ENCODE results near the gene VPS26C. TPM values are rescaled to one million over a fixed set of nuclear protein-coding genes. Genes with fewer than 3 reads are reported as not detected.
"Not testable (repeated sequence)": the region's sequence is repeated elsewhere in the genome, so short reads cannot be mapped to it uniquely, and the experiment has no call there.

VPS26C gene
- total and polyA plus RNA-seq, 5 donors from 2014 or later, result 49.4 to 104 (median 91.9) TPM

GRCh38 chr21:37283191-37283710, 16.1 kb upstream of the VPS26C start:
- ATAC-seq (ENCODE audit: low read depth in 2 of 2); H3K4me3 ChIP-seq (ENCODE audit: low read depth, low read length); H3K27me3 ChIP-seq (ENCODE audit: control insufficient read depth, insufficient read depth, low read length); H3K4me3 Mint-ChIP-seq; H3K36me3 Mint-ChIP-seq; H3K9me3 ChIP-seq (ENCODE audit: control insufficient read depth in 2 of 2, low read length in 2 of 2); DNase-seq; H3K27ac ChIP-seq (ENCODE audit: insufficient read depth, low read length, poor library complexity, severe bottlenecking); H3K36me3 ChIP-seq (ENCODE audit: control insufficient read depth, insufficient read depth, low read length); H3K4me1 ChIP-seq (ENCODE audit: control insufficient read depth, insufficient read depth, low read length, poor library complexity, severe bottlenecking); H3K9me3 Mint-ChIP-seq; H3K27me3 Mint-ChIP-seq; H3K27ac Mint-ChIP-seq: not testable (repeated sequence)
- peaks cover 0 to 12% (median 1%) of the 10 kb centered on the region in 4 donors for H3K4me1 Mint-ChIP-seq

- not testable (repeated sequence) for H3K9me3 Mint-ChIP-seq; H3K27me3 Mint-ChIP-seq; H3K36me3 Mint-ChIP-seq; H3K9me3 ChIP-seq (ENCODE audit: control insufficient read depth in 2 of 2, low read length in 2 of 2); H3K27ac ChIP-seq (ENCODE audit: insufficient read depth, low read length, poor library complexity, severe bottlenecking); ATAC-seq (ENCODE audit: low read depth in 2 of 2); H3K4me3 ChIP-seq (ENCODE audit: low read depth, low read length); H3K4me1 ChIP-seq (ENCODE audit: control insufficient read depth, insufficient read depth, low read length, poor library complexity, severe bottlenecking); H3K36me3 ChIP-seq (ENCODE audit: control insufficient read depth, insufficient read depth, low read length); H3K27me3 ChIP-seq (ENCODE audit: control insufficient read depth, insufficient read depth, low read length)
- Mint-ChIP-seq H3K4me3 (peak overlapping the region; percentile 36 to 97 (median 83)), H3K4me1 (peaks cover 0 to 12% (median 1%) of the 10 kb centered on the region in 4 donors), H3K27ac (peak overlapping the region in 1 of 3 donors; percentile 84)
- DNase-seq, result peak in 1 of 3 donors; percentile 26
Observed at GRCh38 chr21:37282602-37283001, 15.5 kb upstream of the VPS26C start.

- Mint-ChIP-seq H3K4me3 (peak overlapping the region; percentile 36 to 97 (median 83)), H3K27ac (peak overlapping the region in 1 of 3 donors; percentile 84), H3K36me3 (no peaks in the 10 kb centered on the region), H3K27me3 (no peaks in the 10 kb centered on the region), H3K4me1 (peaks cover 0 to 12% (median 1%) of the 10 kb centered on the region in 4 donors), H3K9me3 (peaks cover 0 to 2% (median 0%) of the 10 kb centered on the region in 7 donors)
- H3K36me3 ChIP-seq (ENCODE audit: control insufficient read depth, insufficient read depth, low read length), result no peaks in the 10 kb centered on the region
- DNase-seq, result peak in 1 of 3 donors; percentile 27
- H3K27ac ChIP-seq (ENCODE audit: insufficient read depth, low read length, poor library complexity, severe bottlenecking), result no peak overlapping the region
- no peak overlapping the region for H3K4me3 ChIP-seq (ENCODE audit: low read depth, low read length)
- H3K4me1 ChIP-seq (ENCODE audit: control insufficient read depth, insufficient read depth, low read length, poor library complexity, severe bottlenecking), result no peaks in the 10 kb centered on the region
- no peaks in the 10 kb centered on the region for H3K9me3 ChIP-seq (ENCODE audit: control insufficient read depth in 2 of 2, low read length in 2 of 2)
- H3K27me3 ChIP-seq (ENCODE audit: control insufficient read depth, insufficient read depth, low read length), result no peaks in the 10 kb centered on the region
- no peak for ATAC-seq (ENCODE audit: low read depth in 2 of 2)
Observed at GRCh38 chr21:37281993-37282392, 14.9 kb upstream of the VPS26C start.

- Mint-ChIP-seq H3K27ac (no peak overlapping the region), H3K4me1 (peaks cover 0 to 12% (median 1%) of the 10 kb centered on the region in 4 donors), H3K27me3 (no peaks in the 10 kb centered on the region), H3K36me3 (no peaks in the 10 kb centered on the region), H3K4me3 (no peak overlapping the region), H3K9me3 (peaks cover 0 to 2% (median 0%) of the 10 kb centered on the region in 7 donors)
- H3K4me1 ChIP-seq (ENCODE audit: control insufficient read depth, insufficient read depth, low read length, poor library complexity, severe bottlenecking), result no peaks in the 10 kb centered on the region
- no peak overlapping the region for H3K27ac ChIP-seq (ENCODE audit: insufficient read depth, low read length, poor library complexity, severe bottlenecking)
- DNase-seq, result no peak
- H3K36me3 ChIP-seq (ENCODE audit: control insufficient read depth, insufficient read depth, low read length), result no peaks in the 10 kb centered on the region
- H3K9me3 ChIP-seq (ENCODE audit: control insufficient read depth in 2 of 2, low read length in 2 of 2), result no peaks in the 10 kb centered on the region
- H3K27me3 ChIP-seq (ENCODE audit: control insufficient read depth, insufficient read depth, low read length), result no peaks in the 10 kb centered on the region
- ATAC-seq (ENCODE audit: low read depth in 2 of 2), result no peak
- H3K4me3 ChIP-seq (ENCODE audit: low read depth, low read length), result no peak overlapping the region
Observed at GRCh38 chr21:37281579-37281978, 14.4 kb upstream of the VPS26C start.

DNA sequence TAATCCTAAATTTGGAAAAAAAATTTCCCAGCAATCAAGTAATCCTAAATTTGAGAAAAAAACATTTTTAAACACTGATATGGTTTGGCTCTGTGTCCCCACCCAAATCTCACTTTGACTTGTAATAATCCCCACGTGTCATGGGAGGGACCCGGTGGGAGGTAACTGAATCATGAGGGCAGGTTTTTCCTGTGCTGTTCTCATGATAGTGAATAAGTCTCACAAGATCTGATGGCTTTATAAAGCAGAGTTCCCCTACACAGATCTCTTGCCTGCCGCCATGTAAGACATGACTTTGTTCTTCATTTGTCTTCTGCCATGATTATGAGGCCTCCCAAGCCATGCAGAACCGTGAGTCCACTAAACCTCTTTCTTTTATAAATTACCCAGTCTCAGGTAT, 12.1 kb upstream of the VPS26C start:
- H3K27me3 Mint-ChIP-seq; H3K9me3 Mint-ChIP-seq; H3K27ac ChIP-seq (ENCODE audit: insufficient read depth, low read length, poor library complexity, severe bottlenecking); DNase-seq; H3K4me3 Mint-ChIP-seq; H3K36me3 ChIP-seq (ENCODE audit: control insufficient read depth, insufficient read depth, low read length); ATAC-seq (ENCODE audit: low read depth in 2 of 2); H3K27ac Mint-ChIP-seq; H3K36me3 Mint-ChIP-seq; H3K27me3 ChIP-seq (ENCODE audit: control insufficient read depth, insufficient read depth, low read length); H3K9me3 ChIP-seq (ENCODE audit: control insufficient read depth in 2 of 2, low read length in 2 of 2); H3K4me3 ChIP-seq (ENCODE audit: low read depth, low read length); H3K4me1 ChIP-seq (ENCODE audit: control insufficient read depth, insufficient read depth, low read length, poor library complexity, severe bottlenecking): not testable (repeated sequence)
- H3K4me1 Mint-ChIP-seq, result peaks cover 0 to 12% (median 1%) of the 10 kb centered on the region in 4 donors

DNA sequence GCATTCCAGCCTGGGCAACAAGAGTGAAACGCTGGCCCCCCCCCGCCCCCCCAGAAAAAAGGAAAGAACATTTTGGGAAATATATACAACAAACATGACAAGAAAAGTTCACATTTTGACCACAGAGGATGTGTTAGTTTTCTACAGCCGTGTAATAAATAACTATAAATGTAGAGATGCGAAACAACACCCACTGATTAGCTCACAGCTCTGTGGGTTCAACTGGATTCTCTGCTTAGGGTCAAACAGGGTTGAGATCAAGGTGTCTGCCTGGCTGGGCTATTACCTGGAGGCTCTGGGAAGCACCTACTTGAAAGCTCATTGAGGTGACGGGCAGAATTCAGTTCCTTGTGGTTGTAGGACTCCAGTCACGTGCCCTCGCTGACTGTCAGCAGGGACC, 11.1 kb upstream of the VPS26C start:
- no peaks in the 10 kb centered on the region for H3K36me3 ChIP-seq (ENCODE audit: control insufficient read depth, insufficient read depth, low read length)
- Mint-ChIP-seq H3K4me3 (no peak overlapping the region), H3K36me3 (no peaks in the 10 kb centered on the region), H3K27ac (peak overlapping the region in 1 of 3 donors; percentile 18), H3K9me3 (peaks cover 0 to 2% (median 0%) of the 10 kb centered on the region in 7 donors), H3K27me3 (no peaks in the 10 kb centered on the region), H3K4me1 (peaks cover 0 to 12% (median 1%) of the 10 kb centered on the region in 4 donors)
- H3K4me1 ChIP-seq (ENCODE audit: control insufficient read depth, insufficient read depth, low read length, poor library complexity, severe bottlenecking), result no peaks in the 10 kb centered on the region
- no peak overlapping the region for H3K4me3 ChIP-seq (ENCODE audit: low read depth, low read length)
- DNase-seq (no peak), ATAC-seq (ENCODE audit: low read depth in 2 of 2) (no peak)
- no peaks in the 10 kb centered on the region for H3K9me3 ChIP-seq (ENCODE audit: control insufficient read depth in 2 of 2, low read length in 2 of 2)
- H3K27ac ChIP-seq (ENCODE audit: insufficient read depth, low read length, poor library complexity, severe bottlenecking), result no peak overlapping the region
- peaks cover 2% of the 10 kb centered on the region for H3K27me3 ChIP-seq (ENCODE audit: control insufficient read depth, insufficient read depth, low read length)

- no peak overlapping the region for H3K4me3 ChIP-seq (ENCODE audit: low read depth, low read length)
- no peaks in the 10 kb centered on the region for H3K36me3 Mint-ChIP-seq
- H3K27me3 Mint-ChIP-seq, result no peaks in the 10 kb centered on the region
- peaks cover 0 to 2% (median 0%) of the 10 kb centered on the region in 7 donors for H3K9me3 Mint-ChIP-seq
- DNase-seq (no peak), ATAC-seq (ENCODE audit: low read depth in 2 of 2) (no peak)
- no peaks in the 10 kb centered on the region for H3K36me3 ChIP-seq (ENCODE audit: control insufficient read depth, insufficient read depth, low read length)
- H3K27me3 ChIP-seq (ENCODE audit: control insufficient read depth, insufficient read depth, low read length), result peaks cover 2% of the 10 kb centered on the region
- no peaks in the 10 kb centered on the region for H3K4me1 ChIP-seq (ENCODE audit: control insufficient read depth, insufficient read depth, low read length, poor library complexity, severe bottlenecking)
- no peak overlapping the region for H3K27ac ChIP-seq (ENCODE audit: insufficient read depth, low read length, poor library complexity, severe bottlenecking)
- H3K4me1 Mint-ChIP-seq, result peaks cover 0 to 2% (median under 1%) of the 10 kb centered on the region in 4 donors
- no peak overlapping the region for H3K27ac Mint-ChIP-seq
- H3K4me3 Mint-ChIP-seq, result no peak overlapping the region
- H3K9me3 ChIP-seq (ENCODE audit: control insufficient read depth in 2 of 2, low read length in 2 of 2), result no peaks in the 10 kb centered on the region
Observed at GRCh38 chr21:37276377-37276776, 9.2 kb upstream of the VPS26C start.

All from CD4-positive, CD25-positive, alpha-beta regulatory T cell (primary cell).